Urinary bladder (tissue), 4 donors: Measurements from ENCODE around the gene ERBB4. TPM values are rescaled to one million over a fixed set of nuclear protein-coding genes. Genes with fewer than 3 reads are reported as not detected.

Source experiments
- DNase-seq: peaks from one replicate; pipeline ENCODE4 v3.0.0-alpha.2; 2015; ENCODE audit errors: extremely low spot score
- H3K27ac ChIP-seq: one replicate; pipeline ENCODE4 v1.5.1; 2013; ENCODE audit warnings: low read depth, mild to moderate bottlenecking, moderate library complexity
- H3K36me3 ChIP-seq: one replicate; pipeline ENCODE4 v1.6.1; 2013; ENCODE audit warnings: mild to moderate bottlenecking, moderate library complexity; ENCODE audit not compliant: insufficient read depth
- H3K4me1 ChIP-seq: one replicate; pipeline ENCODE4 v1.6.1; 2013; ENCODE audit warnings: mild to moderate bottlenecking, moderate library complexity; ENCODE audit not compliant: insufficient read depth
- H3K4me3 ChIP-seq: one replicate; pipeline ENCODE4 v1.5.1; 2013; ENCODE audit warnings: low read depth, low read length
- WGBS: extraction: QIAGEN DNeasy Blood & Tissue Kit; methylation state at CpG from one replicate; pipeline ENCODE4 v1.1.7; 2013; 5-methylcytosine and 5-hydroxymethylcytosine counted together
- polyA plus RNA-seq: library from polyadenylated mRNA; stranded (reverse); fragments of 200-250 nt; gene quantifications from one replicate; pipeline ENCODE4 v1.2.3, GENCODE V29; 2013
- total RNA-seq: library from RNA; depleted of rRNA; stranded (reverse); fragments of >200 nt; gene quantifications from one replicate; pipeline ENCODE4 v1.2.3, GENCODE V29; 2014
- donor health status: healthy with polysubstance abuse.
- donor health status: healthy.

Gene ERBB4
- total and polyA plus RNA-seq, 2 donors: 0.13 to 3.2 TPM

GRCh38 chr2:211688196-211688595 lies 850.4 kb downstream of the ERBB4 start:
- Histone ChIP-seq H3K4me1 (no peaks in the 10 kb centered on the region), H3K4me3 (no peak overlapping the region), H3K27ac (no peak overlapping the region), H3K36me3 (no peaks in the 10 kb centered on the region)
- 60% methylated on average over 2 of the region's 2 CpGs for WGBS
- DNase-seq: no peak

DNA sequence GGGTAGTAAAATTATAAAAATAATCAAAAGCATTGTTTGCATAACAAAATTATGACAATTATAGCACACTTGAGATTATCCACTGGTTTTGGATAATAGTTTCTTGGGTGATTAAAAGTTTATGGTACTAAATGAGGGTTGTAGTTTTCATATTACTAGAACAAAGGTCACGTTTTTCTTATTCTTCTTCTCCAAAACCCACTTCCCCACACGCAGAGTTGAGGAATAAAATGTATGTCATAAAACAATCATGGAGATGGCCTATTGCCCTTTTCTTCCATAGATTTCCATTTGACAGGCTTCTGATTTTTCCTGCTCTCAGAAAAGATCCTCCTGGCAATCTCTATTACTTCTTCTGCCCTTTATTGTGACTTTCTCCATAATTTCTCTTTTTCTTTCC lies 863.9 kb downstream of the ERBB4 start:
- no peak overlapping the region for H3K4me3 ChIP-seq
- no peaks in the 10 kb centered on the region for H3K4me1 ChIP-seq
- WGBS: 55% methylated on average over 2 of the region's 2 CpGs
- DNase-seq: no peak
- no peaks in the 10 kb centered on the region for H3K36me3 ChIP-seq
- H3K27ac ChIP-seq: no peak overlapping the region

- no peak for DNase-seq
- WGBS: 82% methylated on average over 3 of the region's 3 CpGs
- Histone ChIP-seq H3K4me3 (no peak overlapping the region), H3K27ac (no peak overlapping the region), H3K36me3 (no peaks in the 10 kb centered on the region), H3K4me1 (no peaks in the 10 kb centered on the region)
Measured at GRCh38 chr2:211673133-211673905, 865.3 kb downstream of the ERBB4 start.

GRCh38 chr2:211671977-211672376 lies 866.6 kb downstream of the ERBB4 start:
- WGBS: 71% methylated on average over 1 of the region's 1 CpG
- no peaks in the 10 kb centered on the region for H3K36me3 ChIP-seq
- DNase-seq: no peak
- no peak overlapping the region for H3K27ac ChIP-seq
- no peak overlapping the region for H3K4me3 ChIP-seq
- H3K4me1 ChIP-seq: no peaks in the 10 kb centered on the region

DNA sequence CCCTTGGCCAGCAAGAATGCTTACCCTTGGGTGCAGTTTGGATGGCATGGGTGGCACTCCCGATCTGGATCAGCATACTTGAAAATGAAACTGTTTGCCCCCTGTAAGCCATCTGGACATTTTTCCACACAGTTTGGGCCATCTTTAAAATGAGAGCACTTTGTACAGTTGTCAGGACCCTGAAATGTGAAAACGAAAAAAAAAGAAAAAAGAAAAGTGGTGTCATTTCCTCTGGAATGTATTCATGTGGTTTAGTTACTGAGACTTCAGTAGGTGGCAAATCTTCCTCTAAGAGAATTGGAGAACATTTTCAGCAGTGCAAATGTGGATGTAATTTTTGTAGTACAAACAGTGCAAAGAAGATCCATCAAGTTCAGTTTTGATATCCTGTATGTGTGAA lies 873.3 kb downstream of the ERBB4 start:
- DNase-seq: no peak
- no peak overlapping the region for H3K4me3 ChIP-seq
- H3K4me1 ChIP-seq: no peaks in the 10 kb centered on the region
- 65% methylated on average over 2 of the region's 2 CpGs for WGBS
- no peak overlapping the region for H3K27ac ChIP-seq
- no peaks in the 10 kb centered on the region for H3K36me3 ChIP-seq

DNA sequence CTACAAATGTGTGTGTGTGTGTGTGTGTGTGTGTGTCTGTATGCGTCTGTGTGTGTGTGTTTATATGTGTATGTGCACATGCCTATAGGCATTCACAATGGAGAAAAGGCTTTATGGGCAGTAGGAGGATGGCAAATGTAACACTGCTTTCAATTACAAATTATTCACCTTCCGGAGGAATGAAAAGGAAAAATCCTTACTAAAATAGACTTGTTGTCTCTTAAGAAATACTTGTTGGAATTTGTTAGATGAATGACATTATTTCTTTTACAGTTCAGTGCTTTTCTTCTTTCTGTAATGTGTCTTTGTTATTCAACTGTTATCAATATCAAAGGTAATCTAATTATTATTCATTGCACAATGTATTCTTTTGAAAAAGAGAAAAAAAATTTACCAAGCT lies 874.3 kb downstream of the ERBB4 start:
- no peak for DNase-seq
- H3K36me3 ChIP-seq: no peaks in the 10 kb centered on the region
- H3K27ac ChIP-seq: no peak overlapping the region
- no peak overlapping the region for H3K4me3 ChIP-seq
- no peaks in the 10 kb centered on the region for H3K4me1 ChIP-seq
- 67% methylated on average over 2 of the region's 2 CpGs for WGBS

- H3K27ac ChIP-seq: no peak overlapping the region
- no peak for DNase-seq
- H3K36me3 ChIP-seq: no peaks in the 10 kb centered on the region
- no peak overlapping the region for H3K4me3 ChIP-seq
- no peaks in the 10 kb centered on the region for H3K4me1 ChIP-seq
- WGBS: 80% methylated on average over 3 of the region's 3 CpGs
Measured at GRCh38 chr2:211654211-211654780, 884.3 kb downstream of the ERBB4 start.

- Histone ChIP-seq H3K27ac (no peak overlapping the region), H3K36me3 (no peaks in the 10 kb centered on the region), H3K4me3 (no peak overlapping the region), H3K4me1 (no peaks in the 10 kb centered on the region)
- 77% methylated on average over 1 of the region's 1 CpG for WGBS
- no peak for DNase-seq
Measured at GRCh38 chr2:211652327-211652726, 886.3 kb downstream of the ERBB4 start.

DNA sequence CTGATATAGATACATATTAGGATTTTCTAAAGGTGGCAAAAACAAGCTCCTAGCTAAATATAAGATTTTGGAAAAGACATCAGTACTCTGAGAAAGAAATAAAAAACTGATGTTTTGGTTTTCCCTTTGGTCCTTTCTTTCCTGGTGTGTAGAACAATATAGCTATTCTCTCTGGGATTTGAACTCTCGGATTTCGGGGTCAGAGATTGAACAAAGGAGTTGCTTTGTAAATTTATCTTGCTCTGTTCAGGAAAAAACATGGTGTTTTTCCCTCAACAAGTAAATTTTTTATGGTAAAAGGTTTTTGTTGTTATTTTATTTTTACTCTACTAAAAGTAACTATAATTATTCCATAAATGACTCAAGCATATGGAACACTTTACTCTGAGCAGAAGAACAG lies 889.3 kb downstream of the ERBB4 start:
- Histone ChIP-seq H3K4me3 (no peak overlapping the region), H3K36me3 (no peaks in the 10 kb centered on the region), H3K4me1 (no peaks in the 10 kb centered on the region), H3K27ac (no peak overlapping the region)
- 79% methylated on average over 2 of the region's 2 CpGs for WGBS
- DNase-seq: no peak

DNA sequence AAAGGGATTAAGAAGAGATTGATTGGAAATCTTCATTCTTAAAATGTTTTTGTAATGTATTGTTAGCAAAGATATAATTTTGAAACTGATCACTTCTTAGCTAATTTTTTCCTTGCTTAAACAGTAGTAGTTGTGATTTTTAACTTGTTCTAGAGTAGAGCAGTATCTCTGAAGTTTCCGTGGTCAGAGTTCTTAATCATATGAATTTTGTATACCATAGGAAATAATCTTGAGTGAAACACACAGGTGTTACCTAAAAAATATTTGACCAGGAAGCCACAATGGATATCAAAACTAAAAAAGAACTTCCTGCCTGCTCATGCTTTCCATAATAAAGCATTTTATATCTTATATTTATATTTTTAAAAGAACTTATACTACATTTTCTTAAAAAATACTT lies 907.1 kb downstream of the ERBB4 start:
- Histone ChIP-seq H3K27ac (no peak overlapping the region), H3K4me1 (no peaks in the 10 kb centered on the region), H3K36me3 (no peaks in the 10 kb centered on the region), H3K4me3 (no peak overlapping the region)
- DNase-seq: no peak
- WGBS: 78% methylated on average over 1 of the region's 1 CpG

- no peak for DNase-seq
- Histone ChIP-seq H3K27ac (no peak overlapping the region), H3K4me3 (no peak overlapping the region), H3K36me3 (no peaks in the 10 kb centered on the region), H3K4me1 (no peaks in the 10 kb centered on the region)
Measured at GRCh38 chr2:211623096-211623495, 915.5 kb downstream of the ERBB4 start.

DNA sequence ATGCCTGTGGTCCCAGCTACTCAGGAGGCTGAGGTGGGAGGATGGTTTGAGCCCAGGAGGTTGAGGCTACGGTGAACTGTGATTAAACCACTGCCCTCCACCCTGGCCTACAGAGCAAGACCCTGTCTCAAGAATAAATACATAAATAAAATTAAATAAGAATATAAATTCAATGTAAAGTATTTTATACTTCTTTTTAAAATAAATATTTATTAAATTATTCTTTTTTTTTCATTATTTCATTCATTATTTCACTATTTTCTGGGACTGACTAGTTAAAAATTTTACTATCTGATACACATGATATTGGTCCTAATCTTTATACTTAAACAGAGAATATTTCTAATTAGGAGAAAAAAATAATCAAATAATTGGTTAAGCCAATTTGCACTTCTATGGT lies 917.6 kb downstream of the ERBB4 start:
- H3K36me3 ChIP-seq: no peaks in the 10 kb centered on the region
- no peak overlapping the region for H3K27ac ChIP-seq
- 91% methylated on average over 1 of the region's 1 CpG for WGBS
- H3K4me1 ChIP-seq: no peaks in the 10 kb centered on the region
- no peak for DNase-seq
- H3K4me3 ChIP-seq: no peak overlapping the region

DNA sequence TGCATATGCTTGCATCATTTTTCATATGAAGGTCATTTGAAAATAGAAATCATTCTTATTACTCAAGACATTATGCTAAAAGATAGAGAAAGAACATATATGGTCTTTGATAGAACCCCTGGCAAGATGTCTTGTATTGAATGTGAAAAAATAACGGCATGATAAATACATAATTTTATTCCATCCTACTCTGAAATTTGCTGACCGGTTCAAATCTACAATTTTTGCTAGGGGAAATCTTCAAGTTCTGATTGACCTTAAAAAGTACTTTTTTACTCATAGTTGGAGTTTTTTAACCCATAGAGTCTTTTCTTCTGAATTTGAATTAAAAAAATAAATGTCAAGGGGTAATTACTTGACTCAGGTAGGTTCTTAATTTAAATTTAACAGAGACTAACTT lies 920.8 kb downstream of the ERBB4 start:
- WGBS: 92% methylated on average over 2 of the region's 2 CpGs
- Histone ChIP-seq H3K36me3 (no peaks in the 10 kb centered on the region), H3K4me3 (no peak overlapping the region)

GRCh38 chr2:211611621-211612020 lies 927.0 kb downstream of the ERBB4 start:
- Histone ChIP-seq H3K4me3 (no peak overlapping the region), H3K36me3 (no peaks in the 10 kb centered on the region), H3K4me1 (no peaks in the 10 kb centered on the region), H3K27ac (no peak overlapping the region)
- 77% methylated on average over 2 of the region's 2 CpGs for WGBS
- DNase-seq: no peak

More for the DNA sequence above, 920.8 kb downstream of the ERBB4 start:
- H3K4me1 ChIP-seq: no peaks in the 10 kb centered on the region
- no peak overlapping the region for H3K27ac ChIP-seq
- DNase-seq: no peak
